ENCODE results near the gene ANKS1B.

- TF ChIP-seq YY1 (IDR thresholded peaks at IDR 0.05; ENCODE audit: insufficient read depth, insufficient read length) (no peak), SUZ12 (IDR thresholded peaks at IDR 0.05; ENCODE audit: extremely low read depth, insufficient read depth, insufficient read length) (no peak)
Observed at GRCh38 chr12:100024974-100025555, 40.3 kb upstream of the ANKS1B start.
